Dermis microvascular lymphatic vessel endothelial cell (primary cell): ENCODE data around the gene OS9. TPM values are rescaled to one million over a fixed set of nuclear protein-coding genes. Genes with fewer than 3 reads are reported as not detected.
A peak's percentile ranks its signal among the peaks of the same experiment; 100 is the strongest.

Experiments
- DNase-seq, 2 donors: peaks; one replicate each; pipeline versions ENCODE4 v3.0.0 to v3.0.0-alpha.2; 2010; ENCODE audit warnings: low read depth in 2 of 2
- total RNA-seq: library from RNA; depleted of rRNA; stranded (reverse); fragments of >200 nt; gene quantifications from 2 replicates; pipeline ENCODE4 v1.2.1, GENCODE V29; 2014

Gene OS9
- total RNA-seq, 1 donor from 2014 or later = 141 TPM

GRCh38 chr12:57751788-57752667 lies 58.1 kb downstream of the OS9 start, which contains the start of gene CDK4:
CDK4 (minus strand) TSS chr12:57752310; CDS start chr12:57751717, 593 bp downstream.
- peak; percentile 99 to 100 for DNase-seq

GRCh38 chr12:57752668-57753000 lies 58.7 kb downstream of the OS9 start:
- DNase-seq = no peak

- DNase-seq = no peak
Observed at GRCh38 chr12:57753756-57754337, 59.9 kb downstream of the OS9 start.

GRCh38 chr12:57754411-57755193 lies 60.7 kb downstream of the OS9 start, which contains the start of gene MARCHF9:
MARCHF9 (plus strand) TSS chr12:57755103; CDS start chr12:57755529, 426 bp downstream.
- DNase-seq = no peak

GRCh38 chr12:57755194-57755453 lies 61.2 kb downstream of the OS9 start:
- no peak for DNase-seq

- DNase-seq = no peak
Observed at GRCh38 chr12:57755454-57756372, 61.8 kb downstream of the OS9 start.

GRCh38 chr12:57756406-57757341 lies 62.7 kb downstream of the OS9 start:
- DNase-seq = peak in 1 of 2 donors; percentile 45

GRCh38 chr12:57757771-57758170 lies 63.8 kb downstream of the OS9 start:
- DNase-seq = no peak

- DNase-seq = no peak
Observed at GRCh38 chr12:57758552-57759359, 64.8 kb downstream of the OS9 start.

GRCh38 chr12:57759360-57759980 lies 65.5 kb downstream of the OS9 start:
- peak in 1 of 2 donors; percentile 45 for DNase-seq

GRCh38 chr12:57760347-57760982 lies 66.5 kb downstream of the OS9 start:
- no peak for DNase-seq

GRCh38 chr12:57761391-57761998 lies 67.6 kb downstream of the OS9 start:
- no peak for DNase-seq

GRCh38 chr12:57762463-57762862 lies 68.5 kb downstream of the OS9 start:
- DNase-seq = no peak

GRCh38 chr12:57763881-57764661 lies 70.1 kb downstream of the OS9 start:
- no peak for DNase-seq

GRCh38 chr12:57764662-57765002 lies 70.7 kb downstream of the OS9 start:
- no peak for DNase-seq

GRCh38 chr12:57765003-57765697 lies 71.2 kb downstream of the OS9 start:
- DNase-seq = peak in 1 of 2 donors; percentile 42
